Liver (tissue), 9 donors: ENCODE measurements around the gene MEF2A. TPM values are rescaled to one million over a fixed set of nuclear protein-coding genes. Genes with fewer than 3 reads are reported as not detected.

Source experiments
- DNase-seq: peaks from one replicate; pipeline ENCODE4 v3.0.0-alpha.2; 2017; ENCODE audit warnings: low spot score
- H3K27ac ChIP-seq, 2 donors: one replicate each; pipeline ENCODE4 v1.7.0; 2013; ENCODE audit warnings: inconsistent platforms in 2 of 2, low read length in 2 of 2, control low read depth in 1 of 2, low read depth in 1 of 2, mild to moderate bottlenecking in 1 of 2
- H3K27me3 ChIP-seq, 4 donors: one replicate each; pipeline versions ENCODE4 v1.6.1 to v1.7.0; 2013; ENCODE audit warnings: low read length in 3 of 4, inconsistent platforms in 1 of 4, mild to moderate bottlenecking in 1 of 4, moderate library complexity in 1 of 4; ENCODE audit not compliant: control insufficient read depth in 4 of 4, insufficient read depth in 4 of 4
- H3K36me3 ChIP-seq, 4 donors: one replicate each; pipeline versions ENCODE4 v1.6.1 to v1.7.0; 2013; ENCODE audit warnings: low read length in 3 of 4, mild to moderate bottlenecking in 3 of 4, low read depth in 1 of 4, moderate library complexity in 1 of 4; ENCODE audit not compliant: control insufficient read depth in 4 of 4, insufficient read depth in 3 of 4
- H3K4me1 ChIP-seq, 4 donors: one replicate each; pipeline versions ENCODE4 v1.6.1 to v1.7.0; 2013; ENCODE audit warnings: low read length in 3 of 4, mild to moderate bottlenecking in 3 of 4, moderate library complexity in 1 of 4; ENCODE audit not compliant: control insufficient read depth in 4 of 4, insufficient read depth in 4 of 4
- H3K4me3 ChIP-seq, 3 donors: one replicate each; pipeline versions ENCODE4 v1.6.1 to v1.7.0; 2013; ENCODE audit warnings: low read length in 3 of 3, control low read depth in 1 of 3, low read depth in 1 of 3, mild to moderate bottlenecking in 1 of 3
- H3K9ac ChIP-seq, 2 donors: one replicate each; pipeline ENCODE4 v1.7.0; 2013; ENCODE audit warnings: low read length in 2 of 2, mild to moderate bottlenecking in 2 of 2, moderate library complexity in 2 of 2, control low read depth in 1 of 2, low read depth in 1 of 2
- H3K9me3 ChIP-seq, 4 donors: one replicate each; pipeline versions ENCODE4 v1.6.1 to v1.7.0; 2013; ENCODE audit warnings: low read length in 3 of 4; ENCODE audit not compliant: control insufficient read depth in 4 of 4
- EGR1 ChIP-seq, 2 donors: IDR thresholded peaks; 2 replicates each; pipeline ENCODE4 v1.6.1; 2016 to 2018; ENCODE audit warnings: antibody characterized with exemption in 2 of 2, low read depth in 2 of 2
- FOXA1 ChIP-seq: IDR thresholded peaks from 2 replicates; pipeline ENCODE4 v1.6.1; 2016; ENCODE audit warnings: antibody characterized with exemption
- FOXA2 ChIP-seq: IDR thresholded peaks from 2 replicates; pipeline ENCODE4 v1.6.1; 2016; ENCODE audit warnings: antibody characterized with exemption
- GABPA ChIP-seq, 2 donors: IDR thresholded peaks in 1 of 2; conservative IDR thresholded peaks in 1 of 2; 2 replicates each; pipeline ENCODE4 v1.6.1; 2016; ENCODE audit warnings: antibody characterized with exemption in 2 of 2, mild to moderate bottlenecking in 1 of 2, moderate library complexity in 1 of 2
- HNF4A ChIP-seq, 2 donors: conservative IDR thresholded peaks; 2 replicates each; pipeline ENCODE4 v1.6.1; 2016; ENCODE audit warnings: antibody characterized with exemption in 2 of 2, mild to moderate bottlenecking in 2 of 2
- HNF4G ChIP-seq: IDR thresholded peaks from 2 replicates; pipeline ENCODE4 v1.6.1; 2016; ENCODE audit warnings: antibody characterized with exemption
- JUND ChIP-seq, 2 donors: IDR thresholded peaks; 2 replicates each; pipeline ENCODE4 v1.6.1; 2016; ENCODE audit warnings: antibody characterized with exemption in 2 of 2
- NR2F2 ChIP-seq: IDR thresholded peaks from 2 replicates; pipeline ENCODE4 v1.6.1; 2016; ENCODE audit warnings: antibody characterized with exemption
- RAD21 ChIP-seq, 2 donors: IDR thresholded peaks; 2 replicates each; pipeline ENCODE4 v1.6.1; 2016; ENCODE audit warnings: antibody characterized with exemption in 2 of 2, mild to moderate bottlenecking in 2 of 2
- REST ChIP-seq: IDR thresholded peaks from 2 replicates; pipeline ENCODE4 v1.6.1; 2016; ENCODE audit warnings: antibody characterized with exemption, mild to moderate bottlenecking
- RXRA ChIP-seq, 2 donors: IDR thresholded peaks; 2 replicates each; pipeline ENCODE4 v1.6.1; 2017 to 2018; ENCODE audit warnings: antibody characterized with exemption in 2 of 2, mild to moderate bottlenecking in 1 of 2
- SP1 ChIP-seq: IDR thresholded peaks from 2 replicates; pipeline ENCODE4 v1.6.1; 2018; ENCODE audit warnings: antibody characterized with exemption, mild to moderate bottlenecking
- TAF1 ChIP-seq: conservative IDR thresholded peaks from 2 replicates; pipeline ENCODE4 v1.6.1; 2016; ENCODE audit warnings: antibody characterized with exemption, mild to moderate bottlenecking
- YY1 ChIP-seq: IDR thresholded peaks from 2 replicates; pipeline ENCODE4 v1.6.1; 2016; ENCODE audit warnings: antibody characterized with exemption, mild to moderate bottlenecking
- WGBS: extraction: QIAGEN DNeasy Blood & Tissue Kit; methylation state at CpG from one replicate; pipeline ENCODE4 v1.1.7; 2013; 5-methylcytosine and 5-hydroxymethylcytosine counted together
- polyA plus RNA-seq, 2 donors: library from polyadenylated mRNA; stranded (reverse) in 1 of 2; unstranded in 1 of 2; fragments of 200-250 nt in 1 of 2; fragments of >200 nt in 1 of 2; fragmentation: Nextera tagmentation in 1 of 2; extraction: Ambion mirVana in 1 of 2; gene quantifications; one replicate each; pipeline versions ENCODE4 v1.2.1 to v1.2.3, GENCODE V29; 2013 to 2015
- total RNA-seq, 2 donors: library from RNA; depleted of rRNA; stranded (reverse); fragments of >200 nt; gene quantifications; one replicate each; pipeline ENCODE4 v1.2.3, GENCODE V29; 2014
- TF ChIP-seq, protein P1 (sequence below): IDR thresholded peaks from 2 replicates; pipeline ENCODE4 v1.6.1; 2016; ENCODE audit warnings: antibody characterized with exemption
- TF ChIP-seq, protein P2 (sequence below): IDR thresholded peaks from 2 replicates; pipeline ENCODE4 v1.6.1; 2016; ENCODE audit warnings: antibody characterized with exemption
- TF ChIP-seq, protein P3 (sequence below): IDR thresholded peaks from 2 replicates; pipeline ENCODE4 v1.6.1; 2016; ENCODE audit warnings: antibody characterized with exemption
- TF ChIP-seq, protein P4 (sequence below): fragments of 150-350 bp; IDR thresholded peaks from 2 replicates; pipeline ENCODE4 v1.5.1; 2017; ENCODE audit warnings: improper control_type of control experiment, low read depth, low read length; ENCODE audit not compliant: missing input control
- donor health status: healthy.
- donor health status: healthy.
- donor health status: healthy.
- donor health status: healthy.
- donor health status: healthy.

The MEF2A gene
- total and polyA plus RNA-seq, 4 donors, result 8.5 to 45.9 (median 18.2) TPM

GRCh38 chr15:99736702-99737101, 170.9 kb downstream of the MEF2A start:
- TF ChIP-seq FOXA2, result no peak
- no peak for TF ChIP-seq YY1
- no peak for TF ChIP-seq TAF1
- TF ChIP-seq RAD21 (IDR thresholded peaks at IDR 0.05), result no peak
- TF ChIP-seq, protein P1, sequence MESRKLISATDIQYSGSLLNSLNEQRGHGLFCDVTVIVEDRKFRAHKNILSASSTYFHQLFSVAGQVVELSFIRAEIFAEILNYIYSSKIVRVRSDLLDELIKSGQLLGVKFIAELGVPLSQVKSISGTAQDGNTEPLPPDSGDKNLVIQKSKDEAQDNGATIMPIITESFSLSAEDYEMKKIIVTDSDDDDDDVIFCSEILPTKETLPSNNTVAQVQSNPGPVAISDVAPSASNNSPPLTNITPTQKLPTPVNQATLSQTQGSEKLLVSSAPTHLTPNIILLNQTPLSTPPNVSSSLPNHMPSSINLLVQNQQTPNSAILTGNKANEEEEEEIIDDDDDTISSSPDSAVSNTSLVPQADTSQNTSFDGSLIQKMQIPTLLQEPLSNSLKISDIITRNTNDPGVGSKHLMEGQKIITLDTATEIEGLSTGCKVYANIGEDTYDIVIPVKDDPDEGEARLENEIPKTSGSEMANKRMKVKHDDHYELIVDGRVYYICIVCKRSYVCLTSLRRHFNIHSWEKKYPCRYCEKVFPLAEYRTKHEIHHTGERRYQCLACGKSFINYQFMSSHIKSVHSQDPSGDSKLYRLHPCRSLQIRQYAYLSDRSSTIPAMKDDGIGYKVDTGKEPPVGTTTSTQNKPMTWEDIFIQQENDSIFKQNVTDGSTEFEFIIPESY, result no peak
- no peak for TF ChIP-seq GABPA (IDR thresholded peaks at IDR 0.05 in 1 of 2, conservative IDR thresholded peaks at IDR 0.05 in 1 of 2)
- TF ChIP-seq JUND (IDR thresholded peaks at IDR 0.05), result no peak
- Histone ChIP-seq H3K9ac (no peak overlapping the region), H3K4me1 (peaks cover 0 to 5% (median 2%) of the 10 kb centered on the region in 4 donors), H3K4me3 (no peak overlapping the region), H3K9me3 (no peaks in the 10 kb centered on the region), H3K27me3 (no peaks in the 10 kb centered on the region), H3K36me3 (no peaks in the 10 kb centered on the region), H3K27ac (no peak overlapping the region)
- no peak for DNase-seq
- 78% methylated on average over 2 of the region's 2 CpGs for WGBS

DNA sequence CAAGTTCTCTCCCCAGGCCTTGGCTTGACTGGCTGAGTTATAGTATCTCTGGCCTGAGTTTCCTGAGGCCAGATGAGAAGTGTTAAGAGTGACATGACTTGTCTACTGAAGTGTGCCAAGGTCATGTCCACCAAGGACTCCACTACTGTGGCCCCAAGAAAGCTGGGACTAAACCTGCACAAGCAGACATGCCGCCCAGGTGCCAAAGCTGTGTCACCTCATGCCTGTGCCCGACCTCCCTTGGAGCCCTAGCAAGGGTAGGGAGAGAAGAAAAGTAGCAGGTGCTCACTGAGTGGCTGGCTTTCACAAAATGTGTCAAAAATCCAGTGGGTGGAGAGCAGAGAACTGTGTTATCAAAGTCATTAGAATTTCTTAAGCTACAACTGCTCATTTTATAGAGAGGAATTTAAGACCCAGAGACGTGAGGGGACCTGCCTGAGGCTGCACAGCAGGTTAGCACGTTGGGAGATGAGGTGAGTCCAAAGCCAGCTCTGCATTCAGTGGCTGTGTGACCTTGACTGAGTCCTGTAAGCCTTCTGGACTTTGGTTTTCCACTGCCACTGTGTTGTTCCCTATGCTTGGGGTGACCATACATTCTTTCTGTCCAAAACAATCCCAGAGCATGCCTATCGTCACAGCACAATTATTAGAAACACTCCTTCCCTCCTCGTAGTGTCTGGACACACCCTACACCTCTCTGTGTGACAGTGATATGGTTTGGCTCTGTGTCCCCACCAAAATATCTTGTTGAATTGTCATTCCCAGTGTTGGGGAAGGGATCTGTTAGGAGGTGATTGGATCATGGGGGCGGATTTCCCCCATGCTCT, 172.4 kb downstream of the MEF2A start:
- Histone ChIP-seq H3K9me3 (no peaks in the 10 kb centered on the region), H3K4me1 (peaks cover 0 to 2% (median 0%) of the 10 kb centered on the region in 4 donors), H3K4me3 (no peak overlapping the region), H3K27me3 (no peaks in the 10 kb centered on the region), H3K36me3 (no peaks in the 10 kb centered on the region), H3K27ac (no peak overlapping the region), H3K9ac (no peak overlapping the region)
- no peak for DNase-seq
- WGBS, result 84% methylated on average over 7 of the region's 7 CpGs
- TF ChIP-seq, protein P1, result no peak
- TF ChIP-seq SP1 (no peak), FOXA2 (no peak), NR2F2 (no peak), HNF4A (conservative IDR thresholded peaks at IDR 0.05) (no peak), GABPA (IDR thresholded peaks at IDR 0.05 in 1 of 2, conservative IDR thresholded peaks at IDR 0.05 in 1 of 2) (no peak), EGR1 (IDR thresholded peaks at IDR 0.05; ENCODE audit: low read depth in 2 of 2) (no peak), YY1 (no peak), JUND (IDR thresholded peaks at IDR 0.05) (no peak), FOXA1 (no peak), REST (no peak), RXRA (IDR thresholded peaks at IDR 0.05) (no peak), HNF4G (no peak), TAF1 (no peak)
- TF ChIP-seq, protein P2, sequence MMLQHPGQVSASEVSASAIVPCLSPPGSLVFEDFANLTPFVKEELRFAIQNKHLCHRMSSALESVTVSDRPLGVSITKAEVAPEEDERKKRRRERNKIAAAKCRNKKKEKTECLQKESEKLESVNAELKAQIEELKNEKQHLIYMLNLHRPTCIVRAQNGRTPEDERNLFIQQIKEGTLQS, result no peak
- TF ChIP-seq, protein P3, sequence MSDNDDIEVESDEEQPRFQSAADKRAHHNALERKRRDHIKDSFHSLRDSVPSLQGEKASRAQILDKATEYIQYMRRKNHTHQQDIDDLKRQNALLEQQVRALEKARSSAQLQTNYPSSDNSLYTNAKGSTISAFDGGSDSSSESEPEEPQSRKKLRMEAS, result no peak
- TF ChIP-seq, protein P4, sequence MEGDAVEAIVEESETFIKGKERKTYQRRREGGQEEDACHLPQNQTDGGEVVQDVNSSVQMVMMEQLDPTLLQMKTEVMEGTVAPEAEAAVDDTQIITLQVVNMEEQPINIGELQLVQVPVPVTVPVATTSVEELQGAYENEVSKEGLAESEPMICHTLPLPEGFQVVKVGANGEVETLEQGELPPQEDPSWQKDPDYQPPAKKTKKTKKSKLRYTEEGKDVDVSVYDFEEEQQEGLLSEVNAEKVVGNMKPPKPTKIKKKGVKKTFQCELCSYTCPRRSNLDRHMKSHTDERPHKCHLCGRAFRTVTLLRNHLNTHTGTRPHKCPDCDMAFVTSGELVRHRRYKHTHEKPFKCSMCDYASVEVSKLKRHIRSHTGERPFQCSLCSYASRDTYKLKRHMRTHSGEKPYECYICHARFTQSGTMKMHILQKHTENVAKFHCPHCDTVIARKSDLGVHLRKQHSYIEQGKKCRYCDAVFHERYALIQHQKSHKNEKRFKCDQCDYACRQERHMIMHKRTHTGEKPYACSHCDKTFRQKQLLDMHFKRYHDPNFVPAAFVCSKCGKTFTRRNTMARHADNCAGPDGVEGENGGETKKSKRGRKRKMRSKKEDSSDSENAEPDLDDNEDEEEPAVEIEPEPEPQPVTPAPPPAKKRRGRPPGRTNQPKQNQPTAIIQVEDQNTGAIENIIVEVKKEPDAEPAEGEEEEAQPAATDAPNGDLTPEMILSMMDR, result no peak
